ENCODE data around the gene WIPF2. TPM values are rescaled to one million over a fixed set of nuclear protein-coding genes. Genes with fewer than 3 reads are reported as not detected.

WIPF2 gene
- total RNA-seq, 1 donor from 2014 or later, result 32.2 TPM

- H3K27ac Mint-ChIP-seq (ENCODE audit: unreplicated experiment), result peak overlapping the region; percentile 96
- no peaks in the 10 kb centered on the region for H3K9me3 Mint-ChIP-seq (ENCODE audit: unreplicated experiment)
- H3K36me3 Mint-ChIP-seq (ENCODE audit: low read depth, unreplicated experiment), result no peaks in the 10 kb centered on the region
- peak overlapping the region; percentile 93 for H3K4me3 Mint-ChIP-seq (ENCODE audit: unreplicated experiment)
- H3K27me3 Mint-ChIP-seq (ENCODE audit: unreplicated experiment), result peaks cover 19% of the 10 kb centered on the region
- DNase-seq (ENCODE audit: low spot score), result peak; percentile 75
- TF ChIP-seq, protein P1, sequence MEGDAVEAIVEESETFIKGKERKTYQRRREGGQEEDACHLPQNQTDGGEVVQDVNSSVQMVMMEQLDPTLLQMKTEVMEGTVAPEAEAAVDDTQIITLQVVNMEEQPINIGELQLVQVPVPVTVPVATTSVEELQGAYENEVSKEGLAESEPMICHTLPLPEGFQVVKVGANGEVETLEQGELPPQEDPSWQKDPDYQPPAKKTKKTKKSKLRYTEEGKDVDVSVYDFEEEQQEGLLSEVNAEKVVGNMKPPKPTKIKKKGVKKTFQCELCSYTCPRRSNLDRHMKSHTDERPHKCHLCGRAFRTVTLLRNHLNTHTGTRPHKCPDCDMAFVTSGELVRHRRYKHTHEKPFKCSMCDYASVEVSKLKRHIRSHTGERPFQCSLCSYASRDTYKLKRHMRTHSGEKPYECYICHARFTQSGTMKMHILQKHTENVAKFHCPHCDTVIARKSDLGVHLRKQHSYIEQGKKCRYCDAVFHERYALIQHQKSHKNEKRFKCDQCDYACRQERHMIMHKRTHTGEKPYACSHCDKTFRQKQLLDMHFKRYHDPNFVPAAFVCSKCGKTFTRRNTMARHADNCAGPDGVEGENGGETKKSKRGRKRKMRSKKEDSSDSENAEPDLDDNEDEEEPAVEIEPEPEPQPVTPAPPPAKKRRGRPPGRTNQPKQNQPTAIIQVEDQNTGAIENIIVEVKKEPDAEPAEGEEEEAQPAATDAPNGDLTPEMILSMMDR (IDR thresholded peaks at IDR 0.05; ENCODE audit: unreplicated experiment), result no peak
- peaks cover 60% of the 10 kb centered on the region for H3K4me1 Mint-ChIP-seq (ENCODE audit: unreplicated experiment)
Observed at GRCh38 chr17:40316571-40317344, 97.7 kb downstream of the WIPF2 start.

DNA sequence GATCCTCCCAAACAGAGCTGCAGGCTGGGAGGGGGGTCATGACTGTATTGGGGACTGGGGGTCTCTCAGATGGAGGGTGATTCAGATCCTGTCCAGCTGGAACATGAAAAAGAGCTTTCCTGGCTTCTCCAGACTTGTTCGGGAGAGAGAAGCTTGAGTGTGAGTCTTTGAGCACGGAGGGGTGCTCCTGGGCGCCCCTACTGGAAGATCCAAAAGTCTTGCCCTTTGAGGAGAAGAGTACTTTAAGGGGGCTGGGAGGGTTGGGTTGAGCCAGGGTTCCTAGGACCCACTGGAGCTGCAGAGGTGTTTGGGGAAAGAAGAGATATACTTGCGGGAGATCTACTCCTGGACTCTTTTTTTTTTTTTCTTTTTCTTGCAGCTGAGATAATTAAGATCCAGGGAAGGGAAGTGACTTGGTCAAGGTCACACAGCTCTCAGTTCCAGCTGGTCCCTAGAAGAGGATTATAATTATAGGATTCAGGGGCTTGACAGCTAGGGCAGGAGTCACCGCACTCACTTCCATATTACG is 98.3 kb downstream of the WIPF2 start:
- Mint-ChIP-seq H3K36me3 (ENCODE audit: low read depth, unreplicated experiment) (no peaks in the 10 kb centered on the region), H3K4me1 (ENCODE audit: unreplicated experiment) (peaks cover 60% of the 10 kb centered on the region), H3K4me3 (ENCODE audit: unreplicated experiment) (peak overlapping the region; percentile 93), H3K9me3 (ENCODE audit: unreplicated experiment) (no peaks in the 10 kb centered on the region), H3K27me3 (ENCODE audit: unreplicated experiment) (peaks cover 23% of the 10 kb centered on the region), H3K27ac (ENCODE audit: unreplicated experiment) (peak overlapping the region; percentile 96)
- TF ChIP-seq, protein P1 (IDR thresholded peaks at IDR 0.05; ENCODE audit: unreplicated experiment), result peak; percentile 43
- DNase-seq (ENCODE audit: low spot score), result peak; percentile 68

DNA sequence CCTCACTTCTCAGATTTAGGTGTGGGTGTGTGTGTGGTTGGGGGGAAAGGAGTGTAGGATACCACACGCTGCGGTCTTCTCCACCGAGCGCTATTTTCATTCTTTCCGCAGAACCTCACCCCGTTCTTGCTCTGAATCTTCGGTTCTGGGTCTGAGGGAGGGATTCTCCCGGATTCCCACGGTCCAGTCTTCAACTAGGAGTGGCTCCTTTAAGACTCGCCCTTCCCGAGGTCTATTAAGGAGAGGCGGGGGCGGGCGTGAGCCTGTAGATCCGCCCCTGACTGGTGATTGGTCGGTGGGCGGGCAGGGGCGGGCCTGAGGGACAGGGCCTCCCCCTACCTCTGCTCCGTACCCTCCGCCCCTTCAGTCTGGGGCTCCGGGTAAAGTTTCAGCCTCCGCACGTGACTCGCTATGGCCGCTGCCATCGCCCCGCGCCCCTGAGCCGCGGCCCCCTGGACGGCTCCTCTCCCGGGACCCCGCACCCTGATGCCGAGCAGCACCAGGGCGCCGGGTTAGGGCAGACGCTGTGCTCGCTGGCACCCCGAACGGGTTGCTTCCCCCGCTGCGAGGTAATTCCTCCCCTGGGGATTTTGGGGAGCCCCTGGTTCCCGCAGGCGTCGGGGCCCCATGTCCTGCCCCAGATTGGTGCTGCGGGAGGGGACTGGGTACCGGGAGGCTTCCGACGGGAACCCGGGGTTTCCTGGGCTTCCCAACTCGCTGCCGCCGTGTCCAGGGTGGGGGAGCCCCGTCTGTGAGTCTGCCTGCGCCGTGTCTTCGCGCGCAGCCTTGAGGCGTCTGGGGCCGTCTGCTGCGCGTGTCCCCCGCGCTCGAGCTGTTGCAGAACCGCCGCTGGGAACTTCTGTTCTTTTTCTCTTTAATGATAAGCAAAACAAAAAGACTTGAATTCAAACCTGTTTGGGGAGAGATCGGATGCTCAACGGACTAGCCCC is 99.1 kb downstream of the WIPF2 start:
- H3K9me3 Mint-ChIP-seq (ENCODE audit: unreplicated experiment), result no peaks in the 10 kb centered on the region
- peak overlapping the region; percentile 93 for H3K4me3 Mint-ChIP-seq (ENCODE audit: unreplicated experiment)
- TF ChIP-seq, protein P1 (IDR thresholded peaks at IDR 0.05; ENCODE audit: unreplicated experiment), result no peak
- H3K36me3 Mint-ChIP-seq (ENCODE audit: low read depth, unreplicated experiment), result no peaks in the 10 kb centered on the region
- peaks cover 27% of the 10 kb centered on the region for H3K27me3 Mint-ChIP-seq (ENCODE audit: unreplicated experiment)
- H3K27ac Mint-ChIP-seq (ENCODE audit: unreplicated experiment), result peak overlapping the region; percentile 96
- peaks cover 67% of the 10 kb centered on the region for H3K4me1 Mint-ChIP-seq (ENCODE audit: unreplicated experiment)
- DNase-seq (ENCODE audit: low spot score), result peak; percentile 92

- H3K4me3 Mint-ChIP-seq (ENCODE audit: unreplicated experiment), result peak overlapping the region; percentile 93
- H3K4me1 Mint-ChIP-seq (ENCODE audit: unreplicated experiment), result peaks cover 71% of the 10 kb centered on the region
- peaks cover 26% of the 10 kb centered on the region for H3K27me3 Mint-ChIP-seq (ENCODE audit: unreplicated experiment)
- no peaks in the 10 kb centered on the region for H3K36me3 Mint-ChIP-seq (ENCODE audit: low read depth, unreplicated experiment)
- peak overlapping the region; percentile 94 for H3K27ac Mint-ChIP-seq (ENCODE audit: unreplicated experiment)
- TF ChIP-seq, protein P1 (IDR thresholded peaks at IDR 0.05; ENCODE audit: unreplicated experiment), result no peak
- no peaks in the 10 kb centered on the region for H3K9me3 Mint-ChIP-seq (ENCODE audit: unreplicated experiment)
- DNase-seq (ENCODE audit: low spot score), result no peak
Observed at GRCh38 chr17:40318830-40319391, 99.8 kb downstream of the WIPF2 start.
